Amniotic epithelial cell (primary cell): ENCODE results near the gene ENO3.

Experiments used
- DNase-seq: peaks from one replicate; pipeline ENCODE4 v3.0.0-alpha.2; 2010; ENCODE audit warnings: low read depth

Gene ENO3

GRCh38 chr17:4950075-4950745 lies 709 bp upstream of the ENO3 start:
- no peak for DNase-seq

- DNase-seq, result no peak
Measured at GRCh38 chr17:4951486-4951885, 567 bp downstream of the ENO3 start.

- DNase-seq, result peak; percentile 60
Measured at GRCh38 chr17:4953451-4953961, 2.6 kb downstream of the ENO3 start.

GRCh38 chr17:4955091-4955490 lies 4.2 kb downstream of the ENO3 start:
- no peak for DNase-seq

GRCh38 chr17:4956493-4957061 lies 5.7 kb downstream of the ENO3 start:
- no peak for DNase-seq

GRCh38 chr17:4958102-4958501 lies 7.2 kb downstream of the ENO3 start:
- DNase-seq, result no peak

- DNase-seq, result no peak
Measured at GRCh38 chr17:4959261-4959965, 8.5 kb downstream of the ENO3 start.

- DNase-seq, result no peak
Measured at GRCh38 chr17:4960279-4960922, 9.5 kb downstream of the ENO3 start.

GRCh38 chr17:4965311-4965986 lies 14.5 kb downstream of the ENO3 start:
- DNase-seq, result no peak

- DNase-seq, result peak; percentile 100
Measured at GRCh38 chr17:4966844-4967538, 16.1 kb downstream of the ENO3 start.

- peak; percentile 97 for DNase-seq
Measured at GRCh38 chr17:4967539-4968485, 16.9 kb downstream of the ENO3 start, which contains the start of gene SPAG7. TSS of gene SPAG7 (minus strand) at chr17:4967817. CDS start at chr17:4967804, 13 bp downstream.

GRCh38 chr17:4968486-4969046 lies 17.6 kb downstream of the ENO3 start:
- no peak for DNase-seq

- DNase-seq, result peak; percentile 95
Measured at GRCh38 chr17:4969047-4969550, 18.2 kb downstream of the ENO3 start.

- DNase-seq, result peak; percentile 32
Measured at GRCh38 chr17:4969551-4970173, 18.7 kb downstream of the ENO3 start.

- no peak for DNase-seq
Measured at GRCh38 chr17:4970273-4970672, 19.4 kb downstream of the ENO3 start.

- DNase-seq, result no peak
Measured at GRCh38 chr17:4971826-4972225, 20.9 kb downstream of the ENO3 start.

GRCh38 chr17:4972322-4972721 lies 21.4 kb downstream of the ENO3 start:
- no peak for DNase-seq

GRCh38 chr17:4972752-4973151 lies 21.8 kb downstream of the ENO3 start:
- no peak for DNase-seq
